ENCODE data around the gene STRA6. TPM values are rescaled to one million over a fixed set of nuclear protein-coding genes. Genes with fewer than 3 reads are reported as not detected.

The STRA6 gene
- total RNA-seq, 1 experiment from 2014 or later: not detected

DNA sequence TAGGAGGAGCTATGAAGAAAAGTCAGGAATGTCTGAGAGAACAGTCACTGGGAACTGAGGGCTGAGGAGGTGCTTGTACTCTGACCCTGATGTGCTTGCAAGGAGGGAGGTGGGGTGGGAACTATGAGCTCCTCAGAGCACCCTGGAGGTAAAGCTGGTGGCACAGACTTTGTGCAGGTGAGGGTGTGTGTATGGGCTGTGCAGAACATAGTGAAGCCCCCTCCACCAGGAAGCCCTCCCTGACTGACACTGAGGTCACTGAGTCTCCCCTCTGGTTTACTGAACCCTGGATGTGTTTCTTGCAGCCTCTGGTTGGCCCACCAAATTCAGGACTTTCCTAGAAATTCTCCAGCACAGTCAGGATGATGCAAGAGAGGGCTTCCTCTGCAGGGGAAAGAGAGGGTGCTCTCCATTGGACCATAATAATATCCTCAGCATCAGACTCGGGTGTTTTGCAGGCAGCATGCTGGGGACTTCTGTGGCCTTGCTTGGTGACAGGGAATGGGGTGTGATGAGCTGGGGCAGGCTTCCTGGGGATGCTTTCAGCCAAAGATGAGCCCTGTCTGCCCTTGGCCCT is 30.5 kb downstream of the STRA6 start:
- no peak for DNase-seq (ENCODE audit: unreplicated experiment)
- intact Hi-C loops (cut with micrococcal nuclease): no loop called here
- H3K36me3 Mint-ChIP-seq (ENCODE audit: insufficient read depth, unreplicated experiment): no peaks in the 10 kb centered on the region
- no peak overlapping the region for H3K27ac Mint-ChIP-seq (ENCODE audit: low read depth, unreplicated experiment)
- BruUV-seq (replicated peaks): no TSS peak
- no peak overlapping the region for H3K4me3 Mint-ChIP-seq (ENCODE audit: unreplicated experiment)
- peaks cover 13% of the 10 kb centered on the region for H3K27me3 Mint-ChIP-seq (ENCODE audit: insufficient read depth, unreplicated experiment)
- no peaks in the 10 kb centered on the region for H3K9me3 Mint-ChIP-seq (ENCODE audit: unreplicated experiment)
- H3K4me1 Mint-ChIP-seq (ENCODE audit: insufficient read depth, unreplicated experiment): peaks cover 3% of the 10 kb centered on the region
- CTCF ChIA-PET: interaction anchor here (1.0 kb wide), 1 partner anchor 130 kb away, joined by 3 read pairs; no protein-coding TSS in a partner anchor
- POLR2A ChIA-PET: no interaction called here
- TF ChIP-seq, protein P1, sequence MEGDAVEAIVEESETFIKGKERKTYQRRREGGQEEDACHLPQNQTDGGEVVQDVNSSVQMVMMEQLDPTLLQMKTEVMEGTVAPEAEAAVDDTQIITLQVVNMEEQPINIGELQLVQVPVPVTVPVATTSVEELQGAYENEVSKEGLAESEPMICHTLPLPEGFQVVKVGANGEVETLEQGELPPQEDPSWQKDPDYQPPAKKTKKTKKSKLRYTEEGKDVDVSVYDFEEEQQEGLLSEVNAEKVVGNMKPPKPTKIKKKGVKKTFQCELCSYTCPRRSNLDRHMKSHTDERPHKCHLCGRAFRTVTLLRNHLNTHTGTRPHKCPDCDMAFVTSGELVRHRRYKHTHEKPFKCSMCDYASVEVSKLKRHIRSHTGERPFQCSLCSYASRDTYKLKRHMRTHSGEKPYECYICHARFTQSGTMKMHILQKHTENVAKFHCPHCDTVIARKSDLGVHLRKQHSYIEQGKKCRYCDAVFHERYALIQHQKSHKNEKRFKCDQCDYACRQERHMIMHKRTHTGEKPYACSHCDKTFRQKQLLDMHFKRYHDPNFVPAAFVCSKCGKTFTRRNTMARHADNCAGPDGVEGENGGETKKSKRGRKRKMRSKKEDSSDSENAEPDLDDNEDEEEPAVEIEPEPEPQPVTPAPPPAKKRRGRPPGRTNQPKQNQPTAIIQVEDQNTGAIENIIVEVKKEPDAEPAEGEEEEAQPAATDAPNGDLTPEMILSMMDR (IDR thresholded peaks at IDR 0.05; ENCODE audit: unreplicated experiment): no peak

DNA sequence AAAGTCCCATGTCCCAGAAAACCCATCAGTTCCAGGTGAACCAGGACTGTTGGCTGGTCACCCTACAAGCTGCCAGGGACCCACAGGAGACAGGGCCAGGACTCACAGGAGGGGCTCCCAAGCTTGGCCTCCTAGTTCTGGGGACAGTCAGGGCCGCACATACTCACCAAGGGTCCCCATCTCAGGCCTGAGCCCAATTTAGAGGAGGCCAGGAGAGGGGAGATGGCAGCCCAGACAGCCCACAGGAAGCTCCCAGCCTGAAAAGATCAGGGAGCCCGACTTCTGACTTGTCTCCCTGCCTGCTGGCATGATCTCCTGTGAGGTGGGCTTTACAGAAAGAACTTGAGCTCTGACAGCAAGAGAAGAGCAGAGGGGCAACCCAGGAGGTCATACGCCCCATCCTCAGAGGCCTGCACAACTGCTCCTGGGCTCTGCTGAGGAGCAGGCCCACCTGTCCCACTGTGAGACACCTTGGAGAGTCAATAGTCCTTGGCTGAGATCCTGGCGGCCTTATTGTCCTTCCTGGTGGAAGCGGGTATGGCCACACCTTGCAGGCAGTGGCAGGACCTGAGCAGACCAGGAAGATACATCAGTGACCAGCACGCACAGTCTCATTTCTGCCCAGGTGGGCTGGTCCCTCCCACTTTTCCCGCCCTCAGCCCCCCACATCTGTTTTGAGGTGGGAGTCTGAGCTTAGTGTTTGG is 31.6 kb downstream of the STRA6 start:
- no peak overlapping the region for H3K27ac Mint-ChIP-seq (ENCODE audit: low read depth, unreplicated experiment)
- intact Hi-C loops (cut with micrococcal nuclease): no loop called here
- TF ChIP-seq, protein P1 (IDR thresholded peaks at IDR 0.05; ENCODE audit: unreplicated experiment): no peak
- ChIA-PET POLR2A (no interaction called here), CTCF (no interaction called here)
- no peaks in the 10 kb centered on the region for H3K36me3 Mint-ChIP-seq (ENCODE audit: insufficient read depth, unreplicated experiment)
- H3K9me3 Mint-ChIP-seq (ENCODE audit: unreplicated experiment): no peaks in the 10 kb centered on the region
- no TSS peak for BruUV-seq (replicated peaks)
- peaks cover 13% of the 10 kb centered on the region for H3K27me3 Mint-ChIP-seq (ENCODE audit: insufficient read depth, unreplicated experiment)
- H3K4me1 Mint-ChIP-seq (ENCODE audit: insufficient read depth, unreplicated experiment): no peaks in the 10 kb centered on the region
- no peak overlapping the region for H3K4me3 Mint-ChIP-seq (ENCODE audit: unreplicated experiment)
- DNase-seq (ENCODE audit: unreplicated experiment): no peak

DNA sequence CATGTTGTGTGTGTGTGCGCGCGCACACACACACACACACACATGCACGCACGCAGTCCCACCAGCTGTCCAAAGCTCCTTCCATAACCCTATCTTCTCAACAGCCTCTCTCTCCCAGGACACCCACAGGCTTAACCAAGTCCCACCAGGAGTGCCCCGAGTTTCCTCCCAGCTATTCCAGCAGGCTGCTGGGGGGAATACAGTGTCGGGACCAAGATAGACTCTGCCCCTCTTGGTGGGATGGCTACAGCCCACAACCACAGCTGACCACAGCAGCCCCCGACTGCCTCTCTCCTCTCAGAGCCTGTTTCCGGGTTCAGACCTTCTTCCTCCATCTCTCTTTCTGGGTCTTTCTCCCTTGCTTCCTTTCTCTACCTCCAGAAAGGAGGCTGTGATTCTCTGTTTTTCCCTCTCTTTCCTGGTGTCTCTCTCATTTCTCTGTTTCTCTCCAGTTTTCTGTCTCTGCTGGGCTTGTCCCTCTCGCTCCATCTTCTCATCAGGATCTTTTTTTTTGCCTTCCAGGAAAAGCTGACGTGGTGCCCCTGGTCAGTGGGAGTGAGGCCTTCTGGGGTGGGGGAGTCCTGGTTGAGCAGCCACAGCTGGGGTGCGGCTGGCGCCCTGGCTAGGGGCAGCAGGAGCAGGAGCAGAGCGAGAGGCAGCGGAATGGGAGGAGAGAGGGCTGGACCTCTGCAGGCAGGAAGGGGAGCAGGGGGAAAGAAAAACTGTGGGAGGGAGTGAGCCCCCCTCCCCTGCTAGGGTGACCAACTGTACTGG is 32.3 kb downstream of the STRA6 start:
- intact Hi-C loops (cut with micrococcal nuclease): no loop called here
- TF ChIP-seq, protein P1 (IDR thresholded peaks at IDR 0.05; ENCODE audit: unreplicated experiment): no peak
- Mint-ChIP-seq H3K27ac (ENCODE audit: low read depth, unreplicated experiment) (no peak overlapping the region), H3K36me3 (ENCODE audit: insufficient read depth, unreplicated experiment) (no peaks in the 10 kb centered on the region), H3K27me3 (ENCODE audit: insufficient read depth, unreplicated experiment) (peaks cover 17% of the 10 kb centered on the region), H3K4me1 (ENCODE audit: insufficient read depth, unreplicated experiment) (no peaks in the 10 kb centered on the region), H3K9me3 (ENCODE audit: unreplicated experiment) (no peaks in the 10 kb centered on the region), H3K4me3 (ENCODE audit: unreplicated experiment) (no peak overlapping the region)
- ChIA-PET CTCF (no interaction called here), POLR2A (no interaction called here)
- no peak for DNase-seq (ENCODE audit: unreplicated experiment)
- BruUV-seq (replicated peaks): no TSS peak

DNA sequence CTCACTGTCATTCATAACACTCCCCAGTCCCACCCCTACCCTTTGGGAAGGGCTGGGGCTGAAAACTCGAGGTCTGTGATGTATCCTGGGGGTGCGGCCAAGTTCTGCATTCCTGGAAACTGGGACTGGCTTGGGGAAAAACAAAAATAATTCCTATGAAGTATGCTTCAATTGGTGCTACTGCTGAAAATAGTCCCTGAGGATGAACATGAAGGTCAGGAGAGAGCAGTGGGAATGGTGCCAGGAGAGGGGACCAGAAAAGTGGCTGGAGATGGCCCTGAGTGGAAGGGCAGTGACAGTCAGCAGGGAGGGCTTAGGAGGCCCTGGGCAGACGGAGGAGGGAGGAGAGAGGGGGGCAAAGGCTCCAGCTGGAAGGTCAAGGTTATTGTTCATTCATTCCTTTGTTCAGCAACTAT is 33.9 kb downstream of the STRA6 start:
- no peaks in the 10 kb centered on the region for H3K9me3 Mint-ChIP-seq (ENCODE audit: unreplicated experiment)
- H3K27ac Mint-ChIP-seq (ENCODE audit: low read depth, unreplicated experiment): no peak overlapping the region
- H3K4me3 Mint-ChIP-seq (ENCODE audit: unreplicated experiment): no peak overlapping the region
- ChIA-PET CTCF (no interaction called here), POLR2A (no interaction called here)
- H3K27me3 Mint-ChIP-seq (ENCODE audit: insufficient read depth, unreplicated experiment): peaks cover 32% of the 10 kb centered on the region
- no TSS peak for BruUV-seq (replicated peaks)
- TF ChIP-seq, protein P1 (IDR thresholded peaks at IDR 0.05; ENCODE audit: unreplicated experiment): no peak
- intact Hi-C loops (cut with micrococcal nuclease): no loop called here
- H3K4me1 Mint-ChIP-seq (ENCODE audit: insufficient read depth, unreplicated experiment): no peaks in the 10 kb centered on the region
- no peak for DNase-seq (ENCODE audit: unreplicated experiment)
- H3K36me3 Mint-ChIP-seq (ENCODE audit: insufficient read depth, unreplicated experiment): no peaks in the 10 kb centered on the region
